ENCODE data around the gene HDAC10.
A peak's percentile ranks its signal among the peaks of the same experiment; 100 is the strongest.

HDAC10 gene

GRCh38 chr22:50202130-50202666 lies 48.9 kb downstream of the HDAC10 start:
- no peak for DNase-seq (ENCODE audit: low read depth, low spot score)

- peak; percentile 58 for DNase-seq (ENCODE audit: low read depth, low spot score)
Measured at GRCh38 chr22:50201191-50202129, 49.6 kb downstream of the HDAC10 start.

- peak; percentile 96 for DNase-seq (ENCODE audit: low read depth, low spot score)
Measured at GRCh38 chr22:50200461-50201190, 50.4 kb downstream of the HDAC10 start, which contains the start of gene SELENOO. Gene SELENOO, plus strand, starts transcription at chr22:50201011. Its CDS starts 26 bp downstream, at chr22:50201037.

- DNase-seq (ENCODE audit: low read depth, low spot score) = peak; percentile 57
Measured at GRCh38 chr22:50199829-50200460, 51.1 kb downstream of the HDAC10 start.

- DNase-seq (ENCODE audit: low read depth, low spot score) = no peak
Measured at GRCh38 chr22:50199251-50199721, 51.8 kb downstream of the HDAC10 start.

- no peak for DNase-seq (ENCODE audit: low read depth, low spot score)
Measured at GRCh38 chr22:50198624-50199017, 52.4 kb downstream of the HDAC10 start.

- no peak for DNase-seq (ENCODE audit: low read depth, low spot score)
Measured at GRCh38 chr22:50197856-50198623, 53.0 kb downstream of the HDAC10 start.

- DNase-seq (ENCODE audit: low read depth, low spot score) = no peak
Measured at GRCh38 chr22:50197000-50197800, 53.9 kb downstream of the HDAC10 start.

- no peak for DNase-seq (ENCODE audit: low read depth, low spot score)
Measured at GRCh38 chr22:50196256-50196655, 54.8 kb downstream of the HDAC10 start.
